ENCODE data around the gene PFKL.

Gene PFKL

DNA sequence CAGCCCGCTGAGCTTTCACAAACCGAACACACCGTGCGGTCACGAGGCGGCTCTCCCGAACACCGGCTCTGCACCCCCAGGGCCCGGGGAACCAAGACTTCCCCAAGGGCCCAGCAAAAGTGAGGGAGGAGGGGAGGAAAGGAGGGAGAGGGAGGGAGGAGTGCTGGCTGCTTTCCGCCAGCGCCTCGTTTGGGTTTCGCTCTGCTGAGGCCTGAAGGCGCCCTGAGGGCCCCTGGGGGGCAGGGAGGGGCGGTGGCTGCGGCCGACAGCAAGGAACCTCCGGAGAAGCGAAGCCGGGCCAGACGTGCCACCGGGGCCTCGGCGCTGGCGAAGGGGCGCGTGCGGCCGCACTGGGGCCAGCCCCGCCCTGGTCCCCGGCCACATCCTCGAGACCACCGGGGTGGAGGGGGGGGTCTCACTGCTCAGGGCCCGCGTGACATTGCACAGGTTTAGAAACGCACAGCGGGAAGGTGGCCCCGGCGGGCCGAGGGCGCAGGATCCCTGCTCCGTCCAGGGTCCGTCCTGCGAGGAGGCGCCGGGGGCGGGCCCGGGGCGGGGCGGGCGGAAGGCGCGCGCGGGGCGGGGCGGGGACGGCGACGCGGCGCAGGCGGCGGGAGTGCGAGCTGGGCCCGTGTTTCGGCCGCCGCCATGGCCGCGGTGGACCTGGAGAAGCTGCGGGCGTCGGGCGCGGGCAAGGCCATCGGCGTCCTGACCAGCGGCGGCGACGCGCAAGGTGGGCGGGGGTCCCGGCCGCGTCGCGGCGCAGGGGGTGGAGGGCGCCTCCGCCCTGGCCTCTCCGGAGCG is at the start of gene PFKL:
PFKL (plus strand) TSS at position 596 of the 804 bp plus-strand sequence; CDS start at position 649, 53 bp downstream.
- DNase-seq: peak in 40 of 42 donors; percentile 33 to 84 (median 66)

DNA sequence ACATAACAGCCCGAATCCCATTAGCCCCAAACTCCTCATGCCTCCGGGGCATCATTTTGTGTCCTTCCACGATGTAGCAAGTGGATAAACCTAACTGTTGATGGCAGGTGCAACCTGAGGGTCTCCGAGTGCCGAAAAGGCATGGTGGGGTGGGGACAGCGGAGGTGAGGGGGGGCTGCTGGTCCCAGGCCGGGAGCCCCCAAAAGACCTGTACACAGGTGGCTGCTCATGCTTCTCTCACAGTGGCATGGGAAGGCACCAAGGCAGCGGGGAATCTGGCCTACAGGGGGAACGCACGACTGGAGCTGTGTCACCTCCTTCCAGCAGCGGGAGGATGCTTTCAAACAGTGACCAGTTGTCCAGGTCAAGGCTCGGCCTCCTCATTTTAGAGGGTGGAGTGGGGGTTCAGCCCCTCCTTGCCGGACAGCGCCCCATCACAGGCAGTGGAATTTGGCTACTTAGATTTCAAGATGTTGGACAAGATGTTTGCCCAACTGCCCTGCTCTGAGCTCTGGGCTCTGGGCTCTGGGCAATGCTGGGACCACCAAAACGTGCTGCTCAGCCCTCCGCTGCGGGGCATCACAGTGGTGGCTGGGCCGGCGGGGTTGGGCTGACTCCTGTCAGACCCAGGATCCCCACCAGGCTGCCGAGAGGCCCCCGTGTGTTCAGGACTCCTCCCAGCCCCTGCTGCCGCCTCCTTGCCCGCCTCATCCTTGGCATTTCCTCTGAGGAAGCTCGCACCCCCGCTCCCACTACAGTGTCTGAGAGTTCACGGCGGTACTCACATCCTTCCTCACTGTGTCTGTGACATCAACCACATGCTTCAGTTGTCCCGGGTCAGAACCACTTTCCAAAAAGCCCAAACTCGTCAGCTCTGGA is 45.8 kb upstream of the PFKL start:
- intact Hi-C loops (cut with DNase I): no loop called here
- DNase-seq: peak in 4 of 42 donors; percentile 5 to 25 (median 16)

More for the DNA sequence above, at the start of gene PFKL:
- intact Hi-C loops (cut with DNase I): no loop called here

DNA sequence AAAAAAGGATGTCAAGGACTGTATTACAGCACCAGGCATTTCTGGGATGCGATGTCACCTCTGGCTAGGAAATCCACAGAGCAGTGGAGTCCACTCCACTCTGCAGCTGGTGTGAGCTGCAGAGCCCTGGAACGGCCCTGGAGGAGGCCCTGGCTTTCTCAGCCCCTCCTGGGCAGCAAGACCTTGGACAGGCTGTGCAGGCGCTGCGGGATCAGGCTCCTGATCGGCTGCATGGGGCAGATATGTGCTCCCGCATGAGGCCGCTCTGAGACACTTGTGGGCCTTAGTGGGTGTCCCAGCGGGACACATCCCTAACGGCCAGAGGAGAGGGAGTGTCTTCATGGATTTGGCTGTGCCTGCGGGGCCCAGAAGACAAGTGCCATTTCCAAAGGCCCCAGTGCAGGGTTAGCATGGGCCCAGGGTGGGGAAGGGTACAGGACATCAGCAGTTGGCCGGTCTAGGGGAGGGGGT is 44.3 kb upstream of the PFKL start:
- DNase-seq: peak in 1 of 42 donors; percentile 5
- intact Hi-C loops (cut with DNase I): no loop called here

DNA sequence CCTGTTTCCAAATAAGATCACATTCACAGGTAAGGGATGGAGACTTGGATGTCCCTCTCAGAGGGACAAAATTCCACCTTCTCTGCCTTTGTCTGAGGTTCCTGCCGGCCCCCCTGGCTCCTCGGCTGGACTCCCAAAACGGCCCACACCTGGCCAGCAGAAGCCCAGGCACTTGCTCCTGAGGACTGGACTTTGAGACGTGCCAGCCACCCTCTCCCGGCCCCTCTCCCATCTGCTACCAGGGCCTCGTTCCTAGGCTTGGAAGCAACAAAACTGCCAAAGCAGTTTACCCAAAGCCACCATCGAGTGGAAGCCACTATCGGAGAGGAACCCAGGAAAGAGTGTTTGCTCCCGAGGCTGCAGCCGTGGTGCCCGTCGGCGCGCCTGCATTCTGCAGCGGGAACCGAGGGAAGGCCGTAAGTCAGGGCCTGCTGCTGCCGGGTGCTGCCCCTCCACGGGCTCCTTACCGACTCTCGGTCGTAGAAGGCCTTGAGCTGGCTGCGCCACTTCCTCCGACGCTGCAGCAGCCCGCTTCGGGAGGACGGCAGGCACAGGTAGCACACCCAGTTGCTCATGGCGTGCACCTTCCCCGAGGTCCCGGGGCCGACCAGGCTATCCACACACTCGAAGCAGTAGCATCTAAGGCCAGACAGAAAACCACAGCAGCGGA is 41.7 kb upstream of the PFKL start:
- no peak for DNase-seq
- intact Hi-C loops (cut with DNase I): no loop called here

DNA sequence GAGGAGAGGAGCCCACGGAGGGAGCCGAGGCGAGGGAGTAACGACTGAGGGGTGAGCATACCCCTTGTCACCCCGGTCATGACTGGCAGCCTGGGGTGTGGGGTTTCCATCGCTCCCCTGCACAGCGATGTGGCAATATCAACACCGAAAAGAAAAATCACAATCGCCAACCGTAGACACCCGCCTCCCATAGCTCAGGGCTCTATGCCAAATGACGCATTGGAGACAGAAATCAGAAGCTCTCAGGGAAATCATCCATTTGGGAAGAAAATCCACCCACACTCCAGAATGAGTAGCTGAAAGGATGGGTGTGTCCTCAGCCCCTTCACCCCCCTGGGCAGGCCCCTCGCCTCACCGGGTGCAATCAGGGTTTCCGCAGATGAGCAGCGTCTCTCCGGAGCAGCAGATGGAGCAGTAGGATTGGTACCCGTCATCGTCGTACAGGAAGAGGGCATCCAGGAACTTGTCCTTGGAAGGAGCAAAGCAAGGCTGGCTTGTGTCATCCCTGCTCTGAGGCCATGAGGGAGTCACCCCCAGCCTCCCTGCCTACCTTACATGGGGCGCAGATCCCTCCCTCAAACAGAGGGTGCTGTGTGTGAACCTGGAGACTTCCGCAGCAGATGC is 40.7 kb upstream of the PFKL start:
- intact Hi-C loops (cut with DNase I): no loop called here
- DNase-seq: no peak

DNA sequence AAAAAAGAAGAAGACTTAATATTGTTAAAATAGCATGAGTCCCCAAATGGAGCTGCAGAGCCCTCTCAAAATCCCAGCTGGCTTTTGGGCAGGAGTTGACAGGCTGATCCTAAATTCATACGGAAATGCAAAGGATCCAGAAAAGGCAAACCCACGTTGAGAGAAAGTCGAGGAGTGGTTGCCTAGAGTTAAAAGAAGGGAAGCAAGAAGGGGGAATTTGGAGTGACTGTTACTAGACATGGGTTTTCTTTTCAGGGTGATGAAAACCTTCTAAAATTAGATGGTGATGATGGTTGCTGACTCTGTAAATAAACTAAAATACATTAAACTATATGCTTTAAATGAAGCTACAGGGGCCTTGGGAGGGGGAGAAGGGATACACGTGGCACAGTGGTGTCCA is 39.8 kb upstream of the PFKL start:
- DNase-seq: no peak
- intact Hi-C loops (cut with DNase I): no loop called here

DNA sequence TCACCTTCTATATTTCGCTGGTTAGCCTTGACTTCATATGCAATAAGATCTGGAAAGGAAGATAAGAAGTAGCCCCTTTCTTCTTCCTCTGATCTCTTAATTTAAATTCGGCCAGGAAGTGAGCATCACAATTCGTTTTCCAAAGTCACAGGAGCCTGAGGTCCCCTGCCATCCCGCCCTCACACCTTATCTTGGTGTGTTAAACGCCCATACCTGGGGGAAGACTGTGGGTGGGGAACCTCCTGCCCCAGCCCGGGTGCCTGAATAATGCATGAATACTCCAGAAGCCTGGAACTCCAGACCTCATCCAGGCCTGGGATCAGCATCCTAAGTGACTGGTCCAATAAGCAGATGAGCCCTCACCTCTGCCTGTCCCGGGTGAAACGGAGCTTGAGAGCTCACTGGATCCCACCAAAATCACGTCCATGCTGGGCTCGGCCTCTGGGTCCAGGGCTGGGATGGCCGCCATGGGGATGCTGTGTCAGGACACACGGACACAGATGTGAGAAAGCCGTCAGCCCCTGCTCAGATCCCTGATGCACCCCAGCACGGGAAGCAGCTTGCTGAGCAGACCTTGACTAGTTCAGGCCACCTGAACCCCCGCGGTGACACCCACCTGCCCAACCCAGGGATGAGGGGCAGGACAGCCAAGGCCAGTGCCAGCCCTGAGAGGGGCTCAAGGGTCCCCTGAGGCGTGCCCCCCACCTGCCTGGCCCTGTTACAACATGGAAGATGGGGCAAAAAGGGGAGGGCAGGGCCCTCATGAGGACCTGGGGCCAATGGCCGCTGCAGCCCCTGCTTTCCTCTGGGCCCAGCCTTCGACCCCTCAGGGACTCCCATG is 38.8 kb upstream of the PFKL start:
- DNase-seq: no peak
- intact Hi-C loops (cut with DNase I): no loop called here

DNA sequence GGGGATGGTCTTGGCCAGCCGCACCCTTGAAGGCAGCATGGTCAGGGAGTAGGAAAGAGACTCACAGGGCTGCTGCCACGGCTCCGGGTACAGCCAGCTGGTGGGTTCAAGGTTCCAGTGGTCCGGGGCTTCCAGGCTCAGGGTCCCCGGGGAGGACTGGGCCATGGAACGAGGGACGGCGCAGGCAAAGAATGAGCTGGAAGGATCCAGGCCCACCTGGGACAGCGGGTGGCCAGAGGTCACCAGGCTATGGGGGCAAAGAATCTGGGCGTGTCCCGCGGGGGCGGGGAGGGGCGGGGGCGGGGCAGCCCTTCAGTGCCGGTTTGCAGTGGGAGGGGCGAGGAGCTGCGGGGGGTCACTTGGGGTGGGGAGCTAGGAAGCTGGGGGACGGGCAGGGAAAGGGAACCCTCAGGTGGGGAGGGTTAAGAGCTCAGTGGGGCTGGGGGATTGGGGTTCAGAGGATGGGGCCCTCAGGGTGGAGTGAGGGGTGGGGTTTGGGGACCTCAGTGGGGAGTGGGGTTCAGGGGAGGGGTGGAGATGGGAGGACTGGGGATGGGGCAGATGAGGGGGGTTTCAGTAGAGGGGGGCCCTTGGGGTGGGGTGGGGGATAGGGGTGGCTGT is 38.1 kb upstream of the PFKL start, which contains the start of gene DNMT3L:
DNMT3L (minus strand) TSS at position 223 of the 621 bp plus-strand sequence. CDS start 638 bp downstream, outside the sequence.
- intact Hi-C loops (cut with DNase I): no loop called here
- DNase-seq: no peak

DNA sequence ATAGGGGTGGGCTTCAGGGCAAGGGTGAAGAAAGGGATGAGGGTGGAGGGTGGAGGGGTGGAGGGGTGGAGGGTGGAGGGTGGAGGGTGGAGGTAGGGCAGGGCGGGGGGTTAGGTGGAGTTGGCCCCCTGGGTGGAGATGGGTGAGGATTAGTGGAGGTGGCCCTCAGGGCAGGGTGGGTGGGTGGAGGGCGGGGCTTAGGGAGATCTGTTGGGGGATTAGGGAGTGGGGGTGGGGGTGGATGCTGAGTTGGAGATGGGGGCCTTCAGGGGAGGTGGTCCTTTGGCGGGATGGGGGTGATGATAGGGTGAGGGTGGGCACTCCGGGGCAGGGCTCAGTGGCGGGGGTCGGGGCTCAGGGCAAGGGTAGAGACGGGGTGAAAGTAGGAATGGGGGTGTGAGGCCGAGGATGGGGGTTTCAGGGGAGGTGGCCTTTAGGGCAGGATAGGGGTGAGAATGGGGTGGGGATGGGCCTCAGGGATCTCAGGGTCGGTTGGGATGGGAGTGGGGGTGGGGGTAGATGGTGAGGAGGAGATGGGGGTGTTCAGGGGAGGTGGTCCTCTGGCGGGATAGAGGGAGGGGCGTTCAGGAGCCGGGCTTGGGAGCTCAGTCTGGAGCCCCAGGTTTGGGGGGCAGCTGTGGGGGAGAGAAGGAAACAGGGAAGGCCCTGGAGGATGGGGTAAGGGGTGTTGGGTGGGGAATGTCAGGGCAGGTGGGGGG is 37.4 kb upstream of the PFKL start:
- no peak for DNase-seq
- intact Hi-C loops (cut with DNase I): no loop called here

DNA sequence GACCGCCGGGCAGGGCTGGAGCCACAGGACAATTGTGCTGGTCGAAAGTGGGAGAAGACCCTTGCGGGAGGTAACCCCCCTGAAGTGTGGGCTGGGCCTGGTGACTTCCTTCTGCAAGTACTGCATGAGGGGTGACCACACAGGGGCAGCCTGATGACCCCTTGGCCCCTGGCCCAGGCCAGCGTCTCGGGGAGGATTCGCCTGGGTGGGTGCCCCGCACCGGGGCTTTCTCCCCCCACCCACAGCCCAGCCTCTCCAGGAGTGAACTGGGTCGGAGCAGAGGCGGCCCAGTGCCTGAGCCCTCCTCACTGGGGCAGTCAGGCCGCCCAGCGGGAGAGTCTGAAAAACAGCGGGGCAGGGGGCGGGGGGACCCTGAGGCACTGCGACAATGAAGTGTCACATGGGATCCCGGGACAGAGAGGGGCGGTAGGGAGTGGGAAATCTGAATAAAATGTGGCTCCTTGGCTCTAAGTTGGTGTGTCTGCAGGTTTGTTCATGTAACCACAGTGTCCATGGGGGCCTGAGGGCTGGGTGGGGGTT is 36.6 kb upstream of the PFKL start:
- no peak for DNase-seq
- intact Hi-C loops (cut with DNase I): no loop called here

DNA sequence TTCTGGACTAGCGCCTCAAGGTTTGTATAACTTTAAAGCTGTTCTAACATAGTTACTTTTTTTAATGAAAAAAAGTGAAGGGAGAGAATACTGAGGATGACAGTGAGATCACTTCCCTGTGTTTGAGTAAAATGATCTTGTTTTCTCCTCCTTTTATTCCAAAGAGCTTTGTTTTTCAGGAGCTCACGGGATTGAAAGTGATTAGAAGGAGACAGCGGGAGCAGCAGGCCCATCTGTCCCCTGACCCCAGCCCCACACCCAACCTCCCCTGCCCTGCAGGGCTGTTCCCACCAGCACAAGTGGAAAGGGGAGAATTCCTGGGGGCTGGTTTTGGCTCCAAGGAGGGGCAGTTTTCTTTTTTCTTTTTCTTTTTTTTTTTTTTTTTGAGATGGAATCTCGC is 36.1 kb upstream of the PFKL start:
- intact Hi-C loops (cut with DNase I): no loop called here
- DNase-seq: no peak

DNA sequence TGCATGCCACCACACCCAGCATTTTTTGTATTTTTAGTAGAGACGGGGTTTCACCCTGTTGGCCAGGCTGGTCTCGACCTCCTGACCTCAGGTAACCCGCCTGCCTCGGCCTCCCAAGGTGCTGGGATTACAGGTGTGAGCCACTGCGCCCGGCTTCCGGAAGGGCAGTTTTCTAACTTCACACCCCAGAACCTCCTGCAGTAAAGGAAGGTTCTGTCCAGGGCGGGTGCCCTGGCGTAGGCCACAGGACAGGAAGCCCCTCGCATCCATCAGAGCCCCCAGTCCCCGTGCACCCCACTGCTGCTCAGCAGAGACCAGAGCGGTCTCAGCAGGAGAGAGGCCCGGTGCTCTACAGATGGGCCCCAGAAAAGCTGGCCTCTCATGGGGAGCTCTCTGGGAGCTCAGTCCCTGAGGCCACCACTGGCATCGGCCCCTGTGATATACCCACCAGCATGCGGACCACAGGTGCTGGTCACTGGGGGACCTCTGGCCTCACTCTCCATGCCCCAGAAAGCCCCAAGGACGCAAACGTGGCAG is 34.1 kb upstream of the PFKL start:
- intact Hi-C loops (cut with DNase I): no loop called here
- DNase-seq: no peak

DNA sequence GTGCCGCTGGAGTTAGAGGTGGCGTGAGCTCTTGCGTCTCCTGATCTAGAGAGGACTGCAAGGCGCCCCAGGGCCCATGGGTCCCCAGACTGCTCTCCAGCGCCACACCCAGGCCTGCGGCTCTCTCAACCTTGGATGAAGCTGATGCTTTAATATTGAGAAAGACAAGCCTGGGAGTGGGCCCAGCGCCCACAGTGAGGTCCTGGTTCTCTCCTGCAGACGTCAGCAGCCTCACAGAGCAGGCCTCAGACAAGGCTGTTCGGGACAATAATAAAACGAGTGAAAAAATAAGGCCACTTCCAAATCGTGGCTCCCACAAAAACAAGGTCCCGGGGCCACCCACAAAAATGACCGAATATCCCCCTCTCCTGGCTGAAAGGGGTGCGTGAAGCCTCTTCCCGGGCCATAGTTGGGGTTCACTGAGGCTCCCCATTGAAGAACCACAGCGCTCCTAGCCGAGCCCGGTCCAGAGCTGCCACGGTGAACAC is 32.2 kb upstream of the PFKL start:
- intact Hi-C loops (cut with DNase I): no loop called here
- DNase-seq: peak in 14 of 42 donors; percentile 7 to 52 (median 24)

DNA sequence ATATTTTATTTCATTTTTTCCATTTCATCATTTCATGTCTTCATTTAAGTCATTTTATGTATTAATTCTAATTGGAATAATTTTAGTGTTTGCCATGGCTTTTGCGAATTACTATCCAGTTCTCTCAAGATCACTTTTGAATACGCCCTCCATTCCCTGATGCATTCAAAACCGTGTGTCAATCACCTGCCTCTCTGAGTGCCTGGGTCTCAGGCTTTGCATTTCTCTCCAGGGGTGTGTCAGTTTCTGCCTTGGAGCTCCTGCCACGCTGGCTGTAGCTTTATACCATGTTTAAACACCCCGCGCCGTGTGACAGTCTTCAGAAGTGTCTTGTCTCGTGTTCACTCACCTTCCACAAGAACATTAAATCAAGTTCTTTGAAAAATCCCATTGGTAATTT is 30.8 kb upstream of the PFKL start:
- intact Hi-C loops (cut with DNase I): no loop called here
- no peak for DNase-seq

DNA sequence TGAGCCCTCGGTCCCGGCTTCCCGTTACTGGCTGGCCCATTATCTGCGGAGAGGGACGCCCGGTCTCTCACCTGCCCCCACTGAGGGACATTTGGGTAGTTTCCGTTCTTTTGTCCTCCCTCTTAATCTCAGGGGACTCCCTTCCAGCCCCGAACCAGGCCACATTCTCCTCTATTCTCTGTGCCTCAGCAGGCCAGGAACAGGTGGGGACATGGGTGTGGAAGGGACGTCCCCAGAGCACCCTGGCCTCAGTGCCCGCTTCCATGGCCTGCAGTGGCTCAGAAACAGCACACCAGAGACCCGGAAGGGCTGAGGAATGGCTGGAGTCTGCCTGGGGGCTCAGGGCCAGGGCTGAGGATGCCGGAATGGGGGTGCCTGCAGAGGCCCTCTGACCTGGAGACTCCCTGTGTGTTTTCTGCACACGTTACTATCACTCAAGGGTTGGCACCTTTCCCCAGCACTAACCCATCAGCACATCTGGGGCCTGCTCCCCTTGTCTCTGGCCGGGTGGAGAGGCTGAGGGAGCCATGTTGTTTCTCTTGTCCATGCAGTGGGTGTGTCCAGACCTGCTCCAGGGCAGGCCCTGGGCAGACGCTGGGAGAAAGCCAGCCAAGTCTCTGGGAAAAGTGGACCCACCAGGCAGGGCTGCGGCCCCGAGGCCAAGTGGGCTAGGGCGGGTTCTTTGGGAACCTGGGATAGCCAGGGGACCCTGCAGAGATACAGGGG is 28.1 kb upstream of the PFKL start:
- intact Hi-C loops (cut with DNase I): no loop called here
- no peak for DNase-seq

Measured in head of caudate nucleus (tissue), 42 donors.